PC-3 (cell line): ENCODE measurements around the gene TTC28.

Source experiments
- CTCF ChIP-seq: fragments of 300-600 bp; sonication (generic); conservative IDR thresholded peaks from 2 replicates; pipeline ENCODE4 v1.5.1; 2017; ENCODE audit warnings: antibody characterized with exemption, low read depth, mild to moderate bottlenecking, low read length
- EZH2 ChIP-seq: fragments of 300-600 bp; sonication (generic); IDR thresholded peaks from one replicate; pipeline ENCODE4 v1.6.1; 2017; ENCODE audit warnings: antibody characterized with exemption, mild to moderate bottlenecking, low read length; ENCODE audit not compliant: unreplicated experiment
- EZH2phosphoT487 ChIP-seq: fragments of 300-600 bp; sonication (generic); IDR thresholded peaks from 2 replicates; pipeline ENCODE4 v1.6.1; 2018; ENCODE audit warnings: mild to moderate bottlenecking, antibody characterized with exemption, low read length, borderline replicate concordance

- TF ChIP-seq CTCF: no peak
- no peak for TF ChIP-seq EZH2
- no peak for TF ChIP-seq EZH2phosphoT487
Measured at GRCh38 chr22:28019360-28019759, 660.3 kb downstream of the TTC28 start.
